Mesothelial cell of epicardium (in vitro differentiated cells): ENCODE data around the gene XYLT1. TPM values are rescaled to one million over a fixed set of nuclear protein-coding genes. Genes with fewer than 3 reads are reported as not detected.

ENCODE experiments used
- DNase-seq, 2 experiments: peaks; one replicate each; pipeline ENCODE4 v3.0.0; 2021; ENCODE audit warnings: low spot score in 2 of 2; ENCODE audit not compliant: unreplicated experiment in 2 of 2
- H3K27ac Mint-ChIP-seq: 2 replicates; pipeline ENCODE4 v1.8.0; 2021; ENCODE audit warnings: mixed read lengths
- H3K27me3 Mint-ChIP-seq: 2 replicates; pipeline ENCODE4 v1.8.0; 2021; ENCODE audit warnings: low read depth, mixed read lengths
- H3K36me3 Mint-ChIP-seq: 2 replicates; pipeline ENCODE4 v1.8.0; 2021; ENCODE audit warnings: mixed read lengths
- H3K4me1 Mint-ChIP-seq: 2 replicates; pipeline ENCODE4 v1.8.0; 2021; ENCODE audit warnings: mixed read lengths
- H3K4me3 Mint-ChIP-seq: 2 replicates; pipeline ENCODE4 v1.8.0; 2021; ENCODE audit warnings: mild to moderate bottlenecking, moderate library complexity, mixed read lengths
- H3K9me3 Mint-ChIP-seq: 2 replicates; pipeline ENCODE4 v1.8.0; 2021; ENCODE audit warnings: mixed read lengths
- CTCF ChIP-seq: fragments of 200-600 bp; sonication (generic); IDR thresholded peaks from one replicate; pipeline ENCODE4 v1.5.0; 2021; ENCODE audit warnings: antibody characterized with exemption; ENCODE audit not compliant: unreplicated experiment
- total RNA-seq: library from RNA; stranded (reverse); gene quantifications from 3 replicates; pipeline ENCODE4 v1.2.1, GENCODE V29; 2021

Gene XYLT1
- total RNA-seq, 1 donor from 2014 or later = 15.2 TPM

- Mint-ChIP-seq H3K27ac (no peak overlapping the region), H3K36me3 (peaks cover 3% of the 10 kb centered on the region), H3K4me3 (no peak overlapping the region), H3K27me3 (no peaks in the 10 kb centered on the region), H3K4me1 (peaks cover 5% of the 10 kb centered on the region), H3K9me3 (peaks cover 3% of the 10 kb centered on the region)
- no peak for TF ChIP-seq CTCF
- no peak for DNase-seq
These were observed 366.1 kb downstream of the XYLT1 start for GRCh38 chr16:17104654-17105053.

GRCh38 chr16:17103216-17103615 lies 367.5 kb downstream of the XYLT1 start:
- Mint-ChIP-seq H3K27me3 (no peaks in the 10 kb centered on the region), H3K27ac (no peak overlapping the region)

GRCh38 chr16:17101646-17102045 lies 369.1 kb downstream of the XYLT1 start:
- H3K9me3 Mint-ChIP-seq = no peaks in the 10 kb centered on the region

More at GRCh38 chr16:17103216-17103615, 367.5 kb downstream of the XYLT1 start:
- Mint-ChIP-seq H3K9me3 (no peaks in the 10 kb centered on the region), H3K4me1 (peaks cover 5% of the 10 kb centered on the region), H3K4me3 (no peak overlapping the region), H3K36me3 (no peaks in the 10 kb centered on the region)
- no peak for TF ChIP-seq CTCF
- no peak for DNase-seq

GRCh38 chr16:17098685-17099084 lies 372.1 kb downstream of the XYLT1 start:
- H3K4me3 Mint-ChIP-seq = no peak overlapping the region
- no peak overlapping the region for H3K27ac Mint-ChIP-seq
- H3K9me3 Mint-ChIP-seq = no peaks in the 10 kb centered on the region

More at GRCh38 chr16:17101646-17102045, 369.1 kb downstream of the XYLT1 start:
- H3K36me3 Mint-ChIP-seq = no peaks in the 10 kb centered on the region
- no peak for TF ChIP-seq CTCF
- H3K4me1 Mint-ChIP-seq = peaks cover 4% of the 10 kb centered on the region
- no peak for DNase-seq
- H3K27ac Mint-ChIP-seq = no peak overlapping the region
- no peak overlapping the region for H3K4me3 Mint-ChIP-seq
- peaks cover 4% of the 10 kb centered on the region for H3K27me3 Mint-ChIP-seq

GRCh38 chr16:17084130-17084529 lies 386.6 kb downstream of the XYLT1 start:
- Mint-ChIP-seq H3K4me1 (no peaks in the 10 kb centered on the region), H3K27me3 (peaks cover 4% of the 10 kb centered on the region), H3K27ac (no peak overlapping the region), H3K4me3 (no peak overlapping the region), H3K36me3 (no peaks in the 10 kb centered on the region), H3K9me3 (peaks cover 3% of the 10 kb centered on the region)
- no peak for TF ChIP-seq CTCF
- DNase-seq = no peak

More at GRCh38 chr16:17098685-17099084, 372.1 kb downstream of the XYLT1 start:
- Mint-ChIP-seq H3K4me1 (no peaks in the 10 kb centered on the region), H3K36me3 (no peaks in the 10 kb centered on the region), H3K27me3 (peaks cover 14% of the 10 kb centered on the region)
- DNase-seq = no peak
- no peak for TF ChIP-seq CTCF

- no peaks in the 10 kb centered on the region for H3K4me1 Mint-ChIP-seq
- no peak overlapping the region for H3K4me3 Mint-ChIP-seq
- no peak for TF ChIP-seq CTCF
- no peaks in the 10 kb centered on the region for H3K36me3 Mint-ChIP-seq
- DNase-seq = no peak
- peaks cover 6% of the 10 kb centered on the region for H3K27me3 Mint-ChIP-seq
- no peak overlapping the region for H3K27ac Mint-ChIP-seq
- H3K9me3 Mint-ChIP-seq = peaks cover 3% of the 10 kb centered on the region
These were observed 387.1 kb downstream of the XYLT1 start for GRCh38 chr16:17083628-17084027.
